HepG2 (cell line): ENCODE results near the gene RAB1B. TPM values are rescaled to one million over a fixed set of nuclear protein-coding genes. Genes with fewer than 3 reads are reported as not detected.

Source experiments
- ATAC-seq: fragments of 200-7000 bp; cut with Tn5 transposase; 3 replicates; pipeline ENCODE4 v1.9.1; 2020; ENCODE audit warnings: mild to moderate bottlenecking, moderate library complexity
- BruUV-seq: library from RNA; stranded (reverse); fragments of 400-500 nt; replicated peaks from 2 replicates; lab custom pipeline; 2021; lab: Mats Ljungman, UMichigan
- CTCF ChIA-PET: fragments of 300-600 bp; formaldehyde crosslinking; extraction: SDS; loops from one replicate; lab custom pipeline; 2021; ENCODE audit warnings: low total read pairs, inconsistent platforms, low intra/inter-chr PET ratio; lab: Yijun Ruan, JAX
- POLR2A ChIA-PET: fragments of 350-600 bp; sonication (Branson Sonifier 250); formaldehyde crosslinking; loops from one replicate; lab custom pipeline; 2020; ENCODE audit warnings: antibody characterized with exemption, inconsistent platforms; lab: Yijun Ruan, JAX
- DNase-seq: peaks from one replicate; pipeline ENCODE4 v3.0.0-alpha.2; 2015; ENCODE audit warnings: low spot score
- FAIRE-seq: peaks from 3 replicates; lab custom pipeline; 2011; peaks lifted over from hg19 to GRCh38; lab: Jason Lieb, UNC
- H2AFZ ChIP-seq: one replicate; pipeline ENCODE4 v1.6.1; 2011; ENCODE audit warnings: low read length, inconsistent platforms
- H3K27ac ChIP-seq: fragments of 300-600 bp; 3 replicates; pipeline ENCODE4 v1.8.0; 2011; ENCODE audit warnings: mixed run types, mild to moderate bottlenecking, mixed read lengths, low read length, inconsistent platforms; ENCODE audit not compliant: insufficient read depth; ENCODE audit errors: extremely low read length
- H3K27me3 ChIP-seq, 2 experiments: fragments of 200-600 bp in 1 of 2; 2 replicates in 1 of 2; 3 replicates in 1 of 2; pipeline versions ENCODE4 v1.6.0 to v1.8.0; 2011; ENCODE audit warnings: low read length in 2 of 2, mild to moderate bottlenecking in 2 of 2, moderate library complexity in 2 of 2, inconsistent platforms in 1 of 2; ENCODE audit not compliant: insufficient read depth in 2 of 2, control insufficient read depth in 1 of 2
- H3K36me3 ChIP-seq, 2 experiments: fragments of 200-600 bp in 1 of 2; replicated peaks in 1 of 2; 2 replicates in 1 of 2; 3 replicates in 1 of 2; pipeline versions ENCODE4 v1.5.1 to v1.8.0; 2011; ENCODE audit warnings: low read length in 2 of 2, inconsistent platforms in 1 of 2; ENCODE audit not compliant: insufficient read depth in 2 of 2, control insufficient read depth in 1 of 2
- H3K4me1 ChIP-seq: 2 replicates; pipeline ENCODE4 v1.5.1; 2012; ENCODE audit warnings: low read length, inconsistent platforms; ENCODE audit not compliant: insufficient read depth
- H3K4me2 ChIP-seq: 2 replicates; pipeline ENCODE4 v1.6.0; 2011; ENCODE audit warnings: low read depth, low read length, inconsistent platforms
- H3K4me3 ChIP-seq, 3 experiments: fragments of 200-600 bp in 1 of 3; sonication (generic), shearing (Covaris generic) in 1 of 3; replicated peaks in 1 of 3; 2 replicates each; pipeline ENCODE4 v1.5.1; 2011 to 2016; ENCODE audit warnings: low read length in 3 of 3, inconsistent platforms in 2 of 3, low read depth in 2 of 3, mild to moderate bottlenecking in 2 of 3, control low read depth in 1 of 3, mixed read lengths in 1 of 3; ENCODE audit not compliant: insufficient read depth in 1 of 3
- H3K79me2 ChIP-seq: one replicate; pipeline ENCODE4 v1.6.1; 2011; ENCODE audit warnings: low read length, inconsistent platforms; ENCODE audit not compliant: insufficient read depth
- H3K9ac ChIP-seq: 2 replicates; pipeline ENCODE4 v1.6.0; 2011; ENCODE audit warnings: mild to moderate bottlenecking, low read depth, low read length, inconsistent platforms; ENCODE audit not compliant: insufficient read depth
- H3K9me3 ChIP-seq: 2 replicates; pipeline ENCODE4 v1.5.1; 2012; ENCODE audit warnings: mild to moderate bottlenecking, low read length
- H4K20me1 ChIP-seq: 2 replicates; pipeline ENCODE4 v1.6.0; 2011; ENCODE audit warnings: inconsistent platforms, mild to moderate bottlenecking, low read length, moderate library complexity; ENCODE audit not compliant: insufficient read depth
- PHF8 ChIP-seq: sonication (generic); formaldehyde crosslinking; IDR thresholded peaks from 2 replicates; pipeline ENCODE4 v1.5.0; 2020; ENCODE audit warnings: missing genetic modification reagents
- TCF12 ChIP-seq, 2 experiments: fragments of 450-650 bp in 1 of 2; sonication (generic) in 1 of 2; formaldehyde crosslinking in 1 of 2; IDR thresholded peaks; 2 replicates each; pipeline versions ENCODE4 v1.6.1 to v1.8.0; 2017 to 2022; ENCODE audit warnings: antibody characterized with exemption in 1 of 2, mild to moderate bottlenecking in 1 of 2, missing genetic modification reagents in 1 of 2, moderate library complexity in 1 of 2
- ZFX ChIP-seq: sonication (generic); formaldehyde crosslinking; IDR thresholded peaks from 2 replicates; pipeline ENCODE4 v1.4.0; 2020; ENCODE audit warnings: mild to moderate bottlenecking, low read depth, missing genetic modification reagents, moderate library complexity
- ZFY ChIP-seq: sonication (generic); formaldehyde crosslinking; IDR thresholded peaks from 2 replicates; pipeline ENCODE4 v1.4.0; 2020; ENCODE audit warnings: missing genetic modification reagents
- ZNF260 ChIP-seq: sonication (generic); formaldehyde crosslinking; IDR thresholded peaks from 2 replicates; pipeline ENCODE4 v1.4.0; 2020; ENCODE audit warnings: missing genetic modification reagents, low read depth, mild to moderate bottlenecking, borderline replicate concordance
- ZNF432 ChIP-seq: sonication (generic); formaldehyde crosslinking; IDR thresholded peaks from 2 replicates; pipeline ENCODE4 v1.5.0; 2020; ENCODE audit warnings: missing genetic modification reagents, mild to moderate bottlenecking, borderline replicate concordance
- ZNF674 ChIP-seq: sonication (generic); formaldehyde crosslinking; IDR thresholded peaks from 2 replicates; pipeline ENCODE4 v1.5.0; 2020; ENCODE audit warnings: low read depth, mild to moderate bottlenecking, missing genetic modification reagents
- WGBS: methylation state at CpG from one replicate; pipeline ENCODE4 v1.1.6; 2017; ENCODE audit warnings: low lambda C conversion rate; 5-methylcytosine and 5-hydroxymethylcytosine counted together
- in situ Hi-C: cut with HindIII; loops from 2 replicates; pipeline ENCODE4 v1.10.0; 2017; ENCODE audit warnings: low pct_unique_long_range_greater_than_20kb; ENCODE audit not compliant: extremely low pct_ligation_motif_present
- intact Hi-C: fragments of 100-400 bp; cut with micrococcal nuclease; formaldehyde crosslinking; loops from one replicate; pipeline ENCODE4 v1.10.0; 2022; ENCODE audit not compliant: unreplicated experiment
- polyA plus RNA-seq, 8 experiments: library from polyadenylated mRNA; depleted of rRNA in 3 of 8; stranded (reverse) in 7 of 8; unstranded in 1 of 8; fragments of >200 nt; fragmentation: Illumina TruSeq in 4 of 8; extraction: Trizol in 4 of 8; gene quantifications; 2 replicates each; pipeline versions ENCODE4 v1.2.1 to v1.2.3, GENCODE V29; 2011 to 2016; ENCODE audit warnings: low read depth in 4 of 8, missing spikeins in 1 of 8, mixed read lengths in 1 of 8; ENCODE audit not compliant: insufficient read depth in 1 of 8
- total RNA-seq, 5 experiments: library from RNA; depleted of rRNA; stranded (reverse); fragments of >200 nt; fragmentation: Illumina TruSeq; extraction: Trizol; gene quantifications; 2 replicates each; pipeline ENCODE4 v1.2.3, GENCODE V29; 2016; ENCODE audit warnings: low read depth in 1 of 5
- TF ChIP-seq, protein P1 (sequence below): sonication (generic); formaldehyde crosslinking; IDR thresholded peaks from 2 replicates; pipeline ENCODE4 v1.8.0; 2022; ENCODE audit warnings: missing genetic modification reagents, mild to moderate bottlenecking, inconsistent platforms, borderline replicate concordance

The RAB1B gene
- total and polyA plus RNA-seq, 2 of the 13 experiments (the other 11 are each of a cell fraction or from before 2014, with no cell fraction given), result 77.9 to 87.9 TPM

DNA sequence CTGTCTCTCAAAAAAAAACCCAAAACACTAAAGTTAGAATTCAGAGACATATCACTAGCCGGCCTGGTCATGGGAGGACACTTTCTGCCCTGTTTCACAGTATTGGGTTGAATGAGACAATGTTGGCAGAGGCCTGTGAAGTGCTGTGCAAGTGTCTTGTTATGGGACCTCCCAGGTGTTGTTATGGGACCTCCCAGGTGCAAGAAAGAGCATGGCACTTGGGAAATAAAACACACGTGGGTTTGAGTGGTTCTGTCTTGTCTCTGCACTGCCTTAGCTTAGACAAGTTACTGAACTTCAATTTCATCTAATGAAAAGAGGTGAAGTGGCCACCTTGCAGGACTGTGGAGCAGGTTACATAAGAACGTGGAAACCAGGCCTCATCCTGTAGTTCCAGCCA is 28.9 kb upstream of the RAB1B start:
- intact Hi-C loops, result no loop called here
- H3K27me3 ChIP-seq, result no peaks in the 10 kb centered on the region
- CTCF ChIA-PET, result no interaction called here
- H3K36me3 ChIP-seq, result peaks cover 4 to 7% of the 10 kb centered on the region in 2 experiments; a peak in 3 of 5 replicates
- H4K20me1 ChIP-seq, result no peaks in the 10 kb centered on the region
- H3K4me3 ChIP-seq, result no peak overlapping the region
- no peak overlapping the region for H2AFZ ChIP-seq
- FAIRE-seq (no peak), DNase-seq (no peak), ATAC-seq (no peak)
- POLR2A ChIA-PET, result no interaction called here
- H3K9me3 ChIP-seq, result no peaks in the 10 kb centered on the region
- no peaks in the 10 kb centered on the region for H3K79me2 ChIP-seq
- 81% methylated on average over 3 of the region's 3 CpGs for WGBS
- BruUV-seq, result no TSS peak
- in situ Hi-C loops, result no loop called here
- no peaks in the 10 kb centered on the region for H3K4me1 ChIP-seq
- no peak for TF ChIP-seq ZFX
- TF ChIP-seq TCF12 (IDR thresholded peaks at IDR 0.05), result no peak
- no peak for TF ChIP-seq TCF12 (CRISPR knock-in tag; IDR thresholded peaks at IDR 0.05)
- TF ChIP-seq ZNF432 (CRISPR knock-in tag), result no peak
- TF ChIP-seq, protein P1, sequence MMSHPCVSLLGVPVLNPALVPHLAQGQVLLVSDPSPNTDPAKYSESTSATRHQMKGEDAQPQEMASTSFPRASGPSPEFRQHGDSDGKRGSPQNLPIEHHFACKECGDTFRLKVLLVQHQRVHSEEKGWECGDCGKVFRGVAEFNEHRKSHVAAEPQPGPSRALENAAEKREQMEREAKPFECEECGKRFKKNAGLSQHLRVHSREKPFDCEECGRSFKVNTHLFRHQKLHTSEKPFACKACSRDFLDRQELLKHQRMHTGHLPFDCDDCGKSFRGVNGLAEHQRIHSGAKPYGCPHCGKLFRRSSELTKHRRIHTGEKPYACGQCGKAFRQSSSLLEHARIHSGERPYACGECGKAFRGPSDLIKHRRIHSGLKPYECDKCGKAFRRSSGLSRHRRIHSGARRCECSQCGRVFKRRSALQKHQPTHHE (CRISPR knock-in tag), result no peak
- no peak for TF ChIP-seq ZNF260 (CRISPR knock-in tag)
- no peak for TF ChIP-seq PHF8 (CRISPR knock-in tag)
- no peak for TF ChIP-seq ZFY (CRISPR knock-in tag)
- TF ChIP-seq ZNF674 (CRISPR knock-in tag), result no peak
- no peak overlapping the region for H3K9ac ChIP-seq
- no peak overlapping the region for H3K27ac ChIP-seq
- no peak overlapping the region for H3K4me2 ChIP-seq
